CD1c-positive myeloid dendritic cell (primary cell): Measurements from ENCODE around the gene TXNRD2.

ENCODE experiments used
- DNase-seq: peaks from one replicate; pipeline ENCODE4 v3.0.0-alpha.2; 2016; ENCODE audit errors: extremely low spot score

Gene TXNRD2

GRCh38 chr22:19876941-19877625 is 64.5 kb downstream of the TXNRD2 start:
- DNase-seq, result no peak

GRCh38 chr22:19876314-19876940 is 65.2 kb downstream of the TXNRD2 start:
- DNase-seq, result no peak

GRCh38 chr22:19875531-19876313 is 65.9 kb downstream of the TXNRD2 start:
- no peak for DNase-seq

GRCh38 chr22:19875061-19875530 is 66.5 kb downstream of the TXNRD2 start:
- no peak for DNase-seq

- DNase-seq, result no peak
These were observed 67.1 kb downstream of the TXNRD2 start for GRCh38 chr22:19874307-19875060.

- DNase-seq, result no peak
These were observed 67.7 kb downstream of the TXNRD2 start for GRCh38 chr22:19873960-19874306.

- no peak for DNase-seq
These were observed 68.3 kb downstream of the TXNRD2 start for GRCh38 chr22:19873138-19873959.

GRCh38 chr22:19872779-19873137 is 68.9 kb downstream of the TXNRD2 start:
- no peak for DNase-seq

GRCh38 chr22:19871845-19872778 is 69.5 kb downstream of the TXNRD2 start:
- no peak for DNase-seq

GRCh38 chr22:19871023-19871844 is 70.4 kb downstream of the TXNRD2 start:
- DNase-seq, result no peak

- DNase-seq, result no peak
These were observed 71.2 kb downstream of the TXNRD2 start for GRCh38 chr22:19870153-19871022.

- no peak for DNase-seq
These were observed 72.0 kb downstream of the TXNRD2 start for GRCh38 chr22:19869497-19870152.

GRCh38 chr22:19868773-19869471 is 72.7 kb downstream of the TXNRD2 start:
- no peak for DNase-seq

GRCh38 chr22:19868333-19868732 is 73.3 kb downstream of the TXNRD2 start:
- DNase-seq, result no peak

- no peak for DNase-seq
These were observed 74.0 kb downstream of the TXNRD2 start for GRCh38 chr22:19867617-19868016.

GRCh38 chr22:19866665-19867009 is 75.0 kb downstream of the TXNRD2 start:
- no peak for DNase-seq

- peak; percentile 82 for DNase-seq
These were observed 76.3 kb downstream of the TXNRD2 start for GRCh38 chr22:19865141-19865829.
